GM23338 (cell line): ENCODE results near the gene DNASE1L2. TPM values are rescaled to one million over a fixed set of nuclear protein-coding genes. Genes with fewer than 3 reads are reported as not detected.

Experiments used
- ATAC-seq: fragments of 200-7000 bp; cut with Tn5 transposase; 3 replicates; pipeline ENCODE4 v1.9.1; 2020
- DNase-seq: peaks from one replicate; pipeline ENCODE4 v3.0.0-alpha.2; 2015; ENCODE audit warnings: low spot score
- H2AFZ ChIP-seq: fragments of 200-600 bp; sonication (generic); 2 replicates; pipeline ENCODE4 v1.8.0; 2016; ENCODE audit warnings: antibody characterized with exemption, mild to moderate bottlenecking, moderate library complexity
- H3F3A ChIP-seq: fragments of 200-600 bp; sonication (generic); replicated peaks from 2 replicates; pipeline ENCODE4 v1.8.0; 2017; ENCODE audit warnings: antibody characterized with exemption, mixed run types, low read depth
- H3K27ac ChIP-seq: fragments of 200-600 bp; sonication (generic); 2 replicates; pipeline ENCODE4 v1.6.1; 2016; ENCODE audit warnings: low read depth
- H3K27me3 ChIP-seq: fragments of 200-600 bp; sonication (generic); 2 replicates; pipeline ENCODE4 v1.8.0; 2016; ENCODE audit warnings: mild to moderate bottlenecking, mixed run types, moderate library complexity; ENCODE audit not compliant: insufficient read depth
- H3K36me3 ChIP-seq: fragments of 200-600 bp; sonication (generic); 2 replicates; pipeline ENCODE4 v1.8.0; 2016; ENCODE audit warnings: mild to moderate bottlenecking; ENCODE audit not compliant: insufficient read depth
- H3K4me1 ChIP-seq: fragments of 200-600 bp; sonication (generic); 2 replicates; pipeline ENCODE4 v1.8.0; 2016; ENCODE audit warnings: mild to moderate bottlenecking, moderate library complexity; ENCODE audit not compliant: insufficient read depth
- H3K4me2 ChIP-seq: fragments of 200-600 bp; sonication (generic); 2 replicates; pipeline ENCODE4 v1.7.1; 2017; ENCODE audit warnings: mixed run types
- H3K4me3 ChIP-seq: fragments of 200-600 bp; sonication (generic); 2 replicates; pipeline ENCODE4 v1.6.1; 2016; ENCODE audit warnings: mixed run types
- H3K79me2 ChIP-seq: fragments of 200-600 bp; sonication (generic); replicated peaks from 2 replicates; pipeline ENCODE4 v1.8.0; 2017; ENCODE audit warnings: mild to moderate bottlenecking; ENCODE audit not compliant: insufficient read depth
- H3K9me2 ChIP-seq: fragments of 200-600 bp; sonication (generic); 2 replicates; pipeline ENCODE4 v1.8.0; 2017; ENCODE audit not compliant: insufficient read depth
- H4K20me1 ChIP-seq: fragments of 200-600 bp; sonication (generic); replicated peaks from 2 replicates; pipeline ENCODE4 v1.8.0; 2017; ENCODE audit warnings: mild to moderate bottlenecking; ENCODE audit not compliant: insufficient read depth
- H3K27ac Mint-ChIP-seq: 2 replicates; pipeline ENCODE4 v1.8.0; 2020; ENCODE audit warnings: inconsistent platforms, mild to moderate bottlenecking, moderate library complexity, mixed read lengths
- H3K27me3 Mint-ChIP-seq: 3 replicates; pipeline ENCODE4 v1.8.0; 2022; ENCODE audit warnings: low read depth, mild to moderate bottlenecking, moderate library complexity, mixed read lengths, inconsistent platforms; ENCODE audit not compliant: insufficient read depth, poor library complexity
- H3K36me3 Mint-ChIP-seq: 3 replicates; pipeline ENCODE4 v1.8.0; 2021; ENCODE audit warnings: low read depth, mild to moderate bottlenecking, inconsistent platforms, moderate library complexity, mixed read lengths
- H3K4me1 Mint-ChIP-seq: 3 replicates; pipeline ENCODE4 v1.8.0; 2020; ENCODE audit warnings: mild to moderate bottlenecking, inconsistent platforms, mixed read lengths
- H3K4me3 Mint-ChIP-seq: 3 replicates; pipeline ENCODE4 v1.8.0; 2021; ENCODE audit warnings: moderate library complexity, mild to moderate bottlenecking, inconsistent platforms, mixed read lengths
- H3K9me3 Mint-ChIP-seq: 3 replicates; pipeline ENCODE4 v1.8.0; 2020; ENCODE audit warnings: moderate library complexity, mild to moderate bottlenecking, inconsistent platforms, mixed read lengths
- POLR2AphosphoS5 ChIP-seq: IDR thresholded peaks from 2 replicates; pipeline ENCODE4 v1.6.1; 2016; ENCODE audit warnings: antibody characterized with exemption, low read depth
- REST ChIP-seq: IDR thresholded peaks from one replicate; pipeline ENCODE4 v1.6.1; 2018; ENCODE audit warnings: antibody characterized with exemption; ENCODE audit not compliant: unreplicated experiment
- ZNF331 ChIP-seq: fragments of 250-450 bp; sonication (Bioruptor Pico); IDR thresholded peaks from 2 replicates; pipeline ENCODE4 v1.5.0; 2020; ENCODE audit warnings: low read depth, mild to moderate bottlenecking, moderate library complexity
- ZNF462 ChIP-seq: fragments of 250-450 bp; sonication (Bioruptor Pico); IDR thresholded peaks from 2 replicates; pipeline ENCODE4 v1.5.0; 2020; ENCODE audit warnings: mild to moderate bottlenecking, moderate library complexity
- polyA plus RNA-seq: library from polyadenylated mRNA; unstranded; fragments of >200 nt; fragmentation: Nextera tagmentation; extraction: Ambion mirVana; gene quantifications from 2 replicates; pipeline ENCODE4 v1.2.1, GENCODE V29; 2016
- total RNA-seq: library from RNA; depleted of rRNA; stranded (reverse); fragments of >200 nt; shearing (Covaris generic); gene quantifications from 2 replicates; pipeline ENCODE4 v1.2.3, GENCODE V29; 2014

The DNASE1L2 gene
- total and polyA plus RNA-seq, 2 experiments from 2014 or later: 0.23 TPM; not detected in 1

DNA sequence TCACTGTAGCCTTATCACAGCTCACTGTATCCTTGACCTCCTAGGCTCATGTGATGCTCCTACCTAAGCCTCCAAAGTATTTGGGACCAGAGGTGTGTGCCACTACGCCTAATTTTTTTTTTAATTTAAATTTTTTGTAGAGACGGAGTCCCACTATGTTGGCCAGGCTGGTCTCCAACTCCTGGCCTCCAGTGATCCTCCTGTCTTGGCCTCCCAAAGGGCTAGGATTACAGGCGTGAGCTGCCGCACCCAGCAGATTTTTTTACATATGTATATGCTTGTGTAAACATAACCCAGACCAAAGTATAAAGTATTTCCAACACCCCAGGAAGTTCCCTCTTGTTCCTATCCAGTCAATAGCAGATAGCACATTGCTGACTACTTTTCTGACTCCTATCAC, 19.9 kb upstream of the DNASE1L2 start (continued):
- TF ChIP-seq ZNF462 (CRISPR knock-in tag): no peak

DNA sequence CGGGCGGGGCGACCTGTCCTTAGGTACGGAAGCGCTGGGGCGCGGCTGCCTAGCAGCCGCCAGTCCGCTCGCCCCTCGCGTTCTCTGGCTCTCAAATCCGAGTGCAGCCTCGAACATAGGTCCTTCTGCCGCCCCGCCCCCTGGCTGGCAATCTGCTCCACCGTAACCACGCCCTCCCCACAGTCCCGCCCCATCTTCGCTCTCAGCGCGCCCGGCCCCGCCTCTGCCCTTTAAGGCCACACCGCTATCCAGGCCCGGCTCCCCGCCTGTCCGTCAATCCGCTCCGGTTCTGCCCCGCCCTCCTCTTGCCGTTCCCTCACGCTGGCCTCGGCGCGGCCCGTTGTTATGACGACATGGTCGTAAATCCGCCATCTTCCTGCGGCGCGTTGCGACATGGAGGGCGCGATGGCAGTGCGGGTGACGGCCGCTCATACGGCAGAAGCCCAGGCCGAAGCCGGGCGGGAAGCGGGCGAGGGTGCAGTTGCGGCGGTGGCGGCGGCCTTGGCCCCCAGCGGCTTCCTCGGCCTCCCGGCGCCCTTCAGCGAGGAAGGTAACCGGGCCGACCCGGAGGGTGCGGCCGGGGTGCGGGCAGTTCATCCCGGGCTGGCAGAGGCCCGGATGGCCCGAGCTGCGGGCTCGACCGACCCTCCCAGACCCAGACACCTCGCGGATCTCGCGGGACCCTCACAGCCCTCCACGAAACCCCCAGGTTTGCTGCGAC, 12.9 kb upstream of the DNASE1L2 start, which contains the start of gene E4F1:
Gene E4F1, plus strand, starts transcription at position 371 of the 721 bp plus-strand sequence. Its CDS starts 23 bp downstream, at position 394.
- peak within 1 kb of the TSS; percentile 98 for H3K4me3 ChIP-seq
- peak; percentile 89 for ATAC-seq
- TF ChIP-seq POLR2AphosphoS5 (peak; percentile 96), ZNF331 (no peak), REST (no peak), ZNF462 (CRISPR knock-in tag) (no peak)

More for the DNA sequence above, 12.9 kb upstream of the DNASE1L2 start, which contains the start of gene E4F1:
- H3K27me3 ChIP-seq: no peaks in the 10 kb centered on the region
- H4K20me1 ChIP-seq: peaks cover 5% of the 10 kb centered on the region
- Mint-ChIP-seq H3K27me3 (peaks cover 13% of the 10 kb centered on the region), H3K9me3 (no peaks in the 10 kb centered on the region), H3K27ac (peak within 1 kb of the TSS; percentile 18; the same call in 1 of the 2 replicates), H3K4me3 (peak within 1 kb of the TSS; percentile 78), H3K36me3 (no peaks in the 10 kb centered on the region), H3K4me1 (no peaks in the 10 kb centered on the region; the same call in 2 of the 3 replicates)
- DNase-seq: peak; percentile 100
- H3K4me2 ChIP-seq: peak within 1 kb of the TSS; percentile 94
- peaks cover 44% of the 10 kb centered on the region for H3K79me2 ChIP-seq
- no peaks in the 10 kb centered on the region for H3K36me3 ChIP-seq
- no peaks in the 10 kb centered on the region; the same call in 1 of the 2 replicates for H3K4me1 ChIP-seq
- peaks cover 5% of the 10 kb centered on the region; the same call in 1 of the 2 replicates for H3F3A ChIP-seq
- peak within 1 kb of the TSS; percentile 81; the same call in 1 of the 2 replicates for H3K27ac ChIP-seq
- no peaks in the 10 kb centered on the region for H3K9me2 ChIP-seq
- peak within 1 kb of the TSS; percentile 85 for H2AFZ ChIP-seq
